Renal cortical epithelial cell (primary cell): ENCODE measurements around the gene ULK4. TPM values are rescaled to one million over a fixed set of nuclear protein-coding genes. Genes with fewer than 3 reads are reported as not detected.
"Not testable (repeated sequence)": the region's sequence is repeated elsewhere in the genome, so short reads cannot be mapped to it uniquely, and the experiment has no call there.

Experiments
- DNase-seq: peaks from one replicate; pipeline ENCODE4 v3.0.0-alpha.2; 2011; ENCODE audit warnings: low read depth
- total RNA-seq: library from RNA; depleted of rRNA; stranded (reverse); fragments of >200 nt; gene quantifications from 2 replicates; pipeline ENCODE4 v1.2.3, GENCODE V29; 2014

ULK4 gene
- total RNA-seq, 1 donor from 2014 or later, result 20.5 TPM

GRCh38 chr3:41960826-41961750 lies 815 bp downstream of the ULK4 start:
- peak; percentile 27 for DNase-seq

GRCh38 chr3:41956574-41956973 lies 5.3 kb downstream of the ULK4 start:
- DNase-seq, result no peak

DNA sequence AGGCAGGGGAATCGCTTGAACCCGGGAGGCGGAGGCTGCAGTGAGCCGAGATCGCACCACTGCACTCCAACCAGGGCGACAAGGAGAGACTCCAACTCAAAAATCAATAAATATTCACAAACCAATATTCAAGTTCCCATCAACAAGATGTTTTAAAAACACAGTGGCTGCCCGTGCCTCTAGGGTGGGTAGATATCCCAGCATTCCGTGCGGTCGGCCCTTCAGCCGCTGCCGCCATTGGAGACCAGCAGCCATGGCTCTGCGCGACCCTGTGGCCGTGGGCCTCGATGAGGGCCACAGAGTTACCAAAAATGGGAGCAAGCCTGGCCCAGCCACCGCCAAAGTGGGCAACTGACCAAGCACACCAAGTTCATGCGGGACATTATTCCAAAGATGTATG lies 6.7 kb downstream of the ULK4 start:
- DNase-seq, result no peak

DNA sequence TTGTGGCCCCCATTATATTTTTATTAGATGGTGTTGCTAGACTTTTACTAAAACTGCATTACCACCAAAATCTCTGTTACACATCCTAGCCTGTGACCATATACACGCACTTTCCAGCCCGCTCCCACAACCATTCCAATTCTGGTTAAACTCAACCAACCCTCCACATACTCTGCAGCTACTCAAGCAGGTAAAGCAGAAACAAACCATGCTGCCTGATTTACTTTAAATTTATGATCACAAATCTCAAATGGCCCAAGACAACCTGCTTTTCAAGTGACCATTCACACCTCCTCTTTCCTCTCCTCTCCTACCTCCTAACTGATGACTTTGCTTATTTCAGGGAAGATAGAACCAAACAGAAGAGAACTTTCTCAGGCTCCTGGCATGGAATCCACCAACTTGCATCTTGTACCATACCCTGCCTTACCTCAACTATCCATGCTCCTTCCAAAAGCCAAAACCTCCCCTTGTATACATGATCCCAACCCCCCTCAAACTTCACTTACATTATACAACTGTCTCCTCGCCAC lies 18.5 kb downstream of the ULK4 start:
- peak; percentile 3 for DNase-seq

DNA sequence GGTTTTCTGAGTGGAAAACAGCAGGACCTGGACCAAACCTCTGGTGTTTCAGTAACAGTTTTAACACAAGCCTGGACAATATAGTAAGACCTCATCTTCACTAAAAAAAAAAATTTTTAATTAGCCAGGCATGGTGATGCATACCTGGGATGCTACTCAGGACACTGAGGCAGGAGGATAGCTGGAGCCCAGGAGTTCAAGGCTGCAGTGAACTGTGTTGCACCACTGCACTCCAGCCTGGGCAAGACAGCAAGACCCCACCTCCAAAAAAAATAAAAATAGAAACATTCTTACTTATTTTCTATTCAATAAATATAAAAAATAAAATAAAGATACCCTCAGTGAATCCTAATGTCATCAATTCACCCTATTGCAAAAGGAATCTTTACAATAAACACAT lies 21.5 kb downstream of the ULK4 start:
- DNase-seq, result no peak

DNA sequence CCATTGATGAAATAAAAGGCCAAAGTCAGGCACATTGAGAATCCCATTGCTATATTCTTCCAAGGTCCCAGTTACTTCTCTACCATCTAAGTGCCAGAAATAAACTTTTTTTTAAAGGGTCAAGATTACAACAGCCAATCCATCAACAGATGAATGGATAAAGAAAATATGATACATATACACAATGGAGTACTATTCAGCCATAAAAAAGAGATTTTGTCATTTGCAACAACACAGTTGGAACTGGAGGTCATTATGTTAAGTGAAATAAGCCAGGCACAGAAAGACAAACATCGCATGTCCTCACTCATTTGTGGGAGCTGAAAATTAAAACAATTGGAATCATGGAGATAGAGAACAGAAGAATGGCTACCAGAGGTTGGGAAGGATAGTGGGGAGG lies 25.5 kb downstream of the ULK4 start:
- DNase-seq, result no peak

- DNase-seq, result peak; percentile 78
Measured at GRCh38 chr3:41933154-41933676, 28.7 kb downstream of the ULK4 start.

GRCh38 chr3:41932464-41932863 lies 29.4 kb downstream of the ULK4 start:
- DNase-seq, result peak; percentile 86

GRCh38 chr3:41920406-41920965 lies 41.4 kb downstream of the ULK4 start:
- DNase-seq, result peak; percentile 66

- DNase-seq, result no peak
Measured at GRCh38 chr3:41915353-41915752, 46.5 kb downstream of the ULK4 start.

- no peak for DNase-seq
Measured at GRCh38 chr3:41912280-41912679, 49.6 kb downstream of the ULK4 start.

DNA sequence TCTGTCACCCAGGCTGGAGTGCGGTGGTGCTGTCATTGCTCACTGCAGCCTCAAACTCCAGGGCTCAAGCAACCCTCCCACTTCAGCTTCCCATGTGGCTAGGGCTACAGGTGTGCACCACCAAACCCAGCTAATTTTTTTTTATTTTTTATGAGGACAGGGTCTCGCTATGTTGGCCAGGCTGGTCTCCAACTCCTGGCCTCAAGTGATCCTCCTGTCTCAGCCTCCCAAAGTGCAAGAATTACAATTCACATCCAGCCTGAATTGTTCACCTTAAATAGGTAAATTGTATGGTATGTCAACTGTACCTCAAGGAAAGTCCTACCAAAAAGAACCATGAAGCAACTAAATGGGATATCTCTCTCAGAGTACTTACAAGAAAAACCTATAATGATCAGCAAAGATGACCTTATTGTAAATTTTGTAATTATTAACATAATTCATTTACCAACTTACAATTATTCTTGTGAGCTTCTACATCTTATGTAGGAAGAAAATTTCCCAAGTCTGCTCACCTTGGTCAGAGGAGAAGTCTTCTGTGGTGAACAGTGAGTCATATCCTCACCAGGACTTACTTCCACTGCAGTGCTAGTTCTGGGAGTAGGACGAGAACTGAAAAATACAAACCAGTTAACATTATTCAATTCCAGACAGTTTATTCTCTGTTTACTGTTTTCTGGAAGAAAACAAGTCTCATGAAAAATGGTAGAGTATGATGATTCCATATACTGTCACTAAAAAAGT lies 54.4 kb downstream of the ULK4 start:
- peak; percentile 71 for DNase-seq

DNA sequence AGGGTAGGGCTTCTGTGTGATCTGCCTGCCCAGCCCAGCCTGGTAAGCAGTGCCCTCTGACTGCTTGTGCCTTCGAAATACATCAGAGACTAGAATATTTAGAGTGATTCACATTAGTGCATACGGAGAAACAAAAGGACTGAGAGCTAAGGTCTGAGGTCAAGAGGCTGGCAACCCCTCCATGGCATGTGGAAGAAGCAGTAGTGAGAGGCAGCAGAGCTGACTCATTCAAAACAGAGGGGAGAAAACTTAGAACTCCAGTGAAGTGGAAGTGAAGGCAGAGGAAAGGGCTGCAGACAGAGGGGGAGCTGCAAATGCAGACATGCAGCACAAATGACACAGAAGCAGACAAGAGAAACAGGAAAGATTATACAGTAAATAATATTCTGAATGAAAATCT lies 61.6 kb downstream of the ULK4 start:
- peak; percentile 91 for DNase-seq

- DNase-seq, result no peak
Measured at GRCh38 chr3:41898631-41899030, 63.3 kb downstream of the ULK4 start.

GRCh38 chr3:41893977-41894376 lies 67.9 kb downstream of the ULK4 start:
- DNase-seq, result peak; percentile 56

GRCh38 chr3:41888368-41889076 lies 73.4 kb downstream of the ULK4 start:
- DNase-seq, result no peak

- DNase-seq, result no peak
Measured at GRCh38 chr3:41882956-41883355, 78.9 kb downstream of the ULK4 start.

GRCh38 chr3:41881233-41881821 lies 80.6 kb downstream of the ULK4 start:
- DNase-seq, result peak; percentile 51

- DNase-seq, result no peak
Measured at GRCh38 chr3:41880387-41880786, 81.5 kb downstream of the ULK4 start.

DNA sequence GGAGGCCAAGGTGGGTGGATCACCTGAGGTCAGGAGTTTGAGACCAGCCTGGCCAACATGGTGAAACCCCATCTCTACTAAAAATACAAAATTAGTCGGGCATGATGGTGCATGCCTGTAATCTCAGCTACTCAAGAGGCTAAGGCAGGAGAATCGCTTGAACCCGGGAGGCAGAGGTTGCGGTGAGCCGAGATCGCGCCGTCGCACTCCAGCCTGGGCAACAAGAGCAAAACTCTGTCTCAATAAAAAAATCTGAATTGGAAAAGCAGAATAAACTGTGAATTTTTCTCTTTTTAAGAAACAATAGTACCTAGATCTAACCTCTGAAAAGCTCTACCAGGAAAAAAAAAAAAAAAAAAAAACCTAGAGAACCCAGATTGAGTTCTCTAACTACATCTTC lies 84.2 kb downstream of the ULK4 start:
- DNase-seq, result not testable (repeated sequence)

GRCh38 chr3:41874022-41874421 lies 87.9 kb downstream of the ULK4 start:
- no peak for DNase-seq
